K562 (cell line): ENCODE results near the gene CACTIN. TPM values are rescaled to one million over a fixed set of nuclear protein-coding genes. Genes with fewer than 3 reads are reported as not detected.
A peak's percentile ranks its signal among the peaks of the same experiment; 100 is the strongest.

Experiments
- ATF3 ChIP-seq, 2 experiments: fragments of 450-650 bp in 1 of 2; sonication (generic) in 1 of 2; formaldehyde crosslinking in 1 of 2; IDR thresholded peaks in 1 of 2; conservative IDR thresholded peaks in 1 of 2; 2 replicates each; pipeline versions ENCODE4 v1.6.1 to v1.8.1; 2016 to 2023; ENCODE audit warnings: mild to moderate bottlenecking in 2 of 2, moderate library complexity in 2 of 2, inconsistent platforms in 1 of 2, missing genetic modification reagents in 1 of 2
- CBX2 ChIP-seq: fragments of 200-600 bp; sonication (generic); IDR thresholded peaks from one replicate; pipeline ENCODE4 v1.6.1; 2012; ENCODE audit warnings: mild to moderate bottlenecking, low read length, inconsistent platforms; ENCODE audit not compliant: insufficient read depth, poor library complexity, severe bottlenecking
- CEBPZ ChIP-seq: fragments of 150-350 bp; IDR thresholded peaks from 2 replicates; pipeline ENCODE4 v1.6.1; 2014; ENCODE audit warnings: low read depth, mild to moderate bottlenecking, low read length, borderline replicate concordance
- GTF2A2 ChIP-seq: IDR thresholded peaks from 2 replicates; pipeline ENCODE4 v1.6.1; 2016; ENCODE audit warnings: mild to moderate bottlenecking, missing genetic modification characterization, missing compliant biosample characterization
- MAX ChIP-seq: sonication (generic); formaldehyde crosslinking; IDR thresholded peaks from 2 replicates; pipeline ENCODE4 v1.9.0; 2022; ENCODE audit warnings: mild to moderate bottlenecking, missing genetic modification reagents
- MAZ ChIP-seq, 2 experiments: fragments of 450-650 bp in 1 of 2; sonication (generic) in 1 of 2; formaldehyde crosslinking; IDR thresholded peaks in 1 of 2; conservative IDR thresholded peaks in 1 of 2; 2 replicates each; pipeline versions ENCODE4 v1.4.0 to v1.5.0; 2020; ENCODE audit warnings: mild to moderate bottlenecking in 1 of 2, missing genetic modification reagents in 1 of 2
- MECOM ChIP-seq: fragments of 250-450 bp; sonication (Bioruptor Pico); IDR thresholded peaks from 2 replicates; pipeline ENCODE4 v1.8.0; 2022; ENCODE audit warnings: inconsistent platforms
- MEF2D ChIP-seq: conservative IDR thresholded peaks from 2 replicates; pipeline ENCODE4 v1.6.1; 2016; ENCODE audit warnings: low read depth, missing genetic modification characterization, missing compliant biosample characterization
- NCOA2 ChIP-seq, 2 experiments: fragments of 450-650 bp; IDR thresholded peaks; 2 replicates each; pipeline ENCODE4 v1.6.1; 2018; ENCODE audit warnings: mild to moderate bottlenecking in 2 of 2, moderate library complexity in 1 of 2; ENCODE audit not compliant: partially characterized antibody in 2 of 2
- TCF15 ChIP-seq: fragments of 250-450 bp; sonication (Bioruptor Pico); IDR thresholded peaks from 2 replicates; pipeline ENCODE4 v1.8.0; 2022; ENCODE audit warnings: moderate library complexity, mild to moderate bottlenecking, inconsistent platforms
- ZNF583 ChIP-seq: fragments of 250-450 bp; sonication (Bioruptor Pico); IDR thresholded peaks from 2 replicates; pipeline ENCODE4 v1.4.0; 2020
- ZNF609 ChIP-seq: sonication (generic); formaldehyde crosslinking; IDR thresholded peaks from 2 replicates; pipeline ENCODE4 v1.8.1; 2023; ENCODE audit warnings: missing genetic modification reagents, mild to moderate bottlenecking, borderline replicate concordance
- polyA plus RNA-seq, 8 experiments: library from polyadenylated mRNA; depleted of rRNA in 4 of 8; stranded (reverse) in 5 of 8; unstranded in 3 of 8; fragments of >200 nt; fragmentation: Nextera tagmentation in 2 of 8; fragmentation: Illumina TruSeq in 1 of 8; extraction: Ambion mirVana in 2 of 8; extraction: Trizol in 1 of 8; gene quantifications; 2 replicates each; pipeline versions ENCODE4 v1.2.1 to v1.2.3, GENCODE V29; 2011 to 2014; ENCODE audit warnings: inconsistent platforms in 1 of 8, missing spikeins in 1 of 8
- total RNA-seq, 7 experiments: library from RNA; depleted of rRNA in 6 of 7; stranded (reverse); fragments of >200 nt in 6 of 7; fragmentation: Illumina TruSeq in 2 of 7; extraction: Trizol in 2 of 7; gene quantifications; 2 replicates each; pipeline versions ENCODE4 v1.2.1 to v1.2.3, GENCODE V29; 2011 to 2021; ENCODE audit warnings: low replicate concordance in 1 of 7

Gene CACTIN
- total and polyA plus RNA-seq, 9 of the 15 experiments (the other 6 are each of a cell fraction or from before 2014, with no cell fraction given), result 0.15 to 49.2 (median 15.0) TPM

- TF ChIP-seq ZNF609 (CRISPR knock-in tag) (no peak), ATF3 (IDR thresholded peaks at IDR 0.05) (peak; percentile 57; the same call in 1 of the 2 replicates), ATF3 (CRISPR knock-in tag; conservative IDR thresholded peaks at IDR 0.05) (no peak), TCF15 (CRISPR knock-in tag) (no peak), ZNF583 (no peak), GTF2A2 (no peak), NCOA2 (IDR thresholded peaks at IDR 0.05; ENCODE audit: partially characterized antibody in 2 of 2) (no peak), MECOM (no peak), MAZ (CRISPR knock-in tag; conservative IDR thresholded peaks at IDR 0.05 in 1 of 2, IDR thresholded peaks at IDR 0.05 in 1 of 2) (peak in 1 of 2 experiments; percentile 42; a peak in 1 of 4 replicates), CBX2 (no peak), CEBPZ (no peak), MAX (CRISPR knock-in tag) (peak; percentile 54; the same call in 1 of the 2 replicates), MEF2D (tag) (0 out of 2 replicates have a peak, but pooled peaks have one; percentile 1)
These were observed 45.3 kb upstream of the CACTIN start (continued) for GRCh38 chr19:3671680-3672574.
